Bronchial epithelial cell (primary cell): ENCODE results near the gene TSPAN13. TPM values are rescaled to one million over a fixed set of nuclear protein-coding genes. Genes with fewer than 3 reads are reported as not detected.

Experiments used
- DNase-seq: peaks from one replicate; pipeline ENCODE4 v3.0.0-alpha.2; 2010; ENCODE audit warnings: low read depth
- FAIRE-seq: peaks from 2 replicates; lab custom pipeline; 2011; peaks lifted over from hg19 to GRCh38; lab: Jason Lieb, UNC
- H3K27me3 ChIP-seq: 2 replicates; pipeline ENCODE4 v1.5.1; 2011; ENCODE audit warnings: low read length; ENCODE audit not compliant: control insufficient read depth, insufficient read depth
- H3K36me3 ChIP-seq: 2 replicates; pipeline ENCODE4 v1.5.1; 2011; ENCODE audit warnings: low read length; ENCODE audit not compliant: control insufficient read depth, insufficient read depth
- H3K4me3 ChIP-seq: 2 replicates; pipeline ENCODE4 v1.5.1; 2011; ENCODE audit warnings: mild to moderate bottlenecking, low read depth, low read length, control low read depth
- total RNA-seq: library from RNA; depleted of rRNA; stranded (reverse); fragments of >200 nt; gene quantifications from 2 replicates; pipeline ENCODE4 v1.2.1, GENCODE V29; 2014
- TF ChIP-seq, protein P1 (sequence below): IDR thresholded peaks from 2 replicates; pipeline ENCODE4 v1.5.1; 2011; ENCODE audit warnings: mild to moderate bottlenecking, moderate library complexity, low read length, control low read depth, inconsistent platforms; ENCODE audit not compliant: insufficient read depth, severe bottlenecking

TSPAN13 gene
- total RNA-seq, 1 donor from 2014 or later = 41.6 TPM

GRCh38 chr7:16813232-16813616 is 59.7 kb downstream of the TSPAN13 start:
- DNase-seq (no peak), FAIRE-seq (no peak)
- Histone ChIP-seq H3K27me3 (no peaks in the 10 kb centered on the region), H3K36me3 (no peaks in the 10 kb centered on the region), H3K4me3 (no peak overlapping the region)
- TF ChIP-seq, protein P1, sequence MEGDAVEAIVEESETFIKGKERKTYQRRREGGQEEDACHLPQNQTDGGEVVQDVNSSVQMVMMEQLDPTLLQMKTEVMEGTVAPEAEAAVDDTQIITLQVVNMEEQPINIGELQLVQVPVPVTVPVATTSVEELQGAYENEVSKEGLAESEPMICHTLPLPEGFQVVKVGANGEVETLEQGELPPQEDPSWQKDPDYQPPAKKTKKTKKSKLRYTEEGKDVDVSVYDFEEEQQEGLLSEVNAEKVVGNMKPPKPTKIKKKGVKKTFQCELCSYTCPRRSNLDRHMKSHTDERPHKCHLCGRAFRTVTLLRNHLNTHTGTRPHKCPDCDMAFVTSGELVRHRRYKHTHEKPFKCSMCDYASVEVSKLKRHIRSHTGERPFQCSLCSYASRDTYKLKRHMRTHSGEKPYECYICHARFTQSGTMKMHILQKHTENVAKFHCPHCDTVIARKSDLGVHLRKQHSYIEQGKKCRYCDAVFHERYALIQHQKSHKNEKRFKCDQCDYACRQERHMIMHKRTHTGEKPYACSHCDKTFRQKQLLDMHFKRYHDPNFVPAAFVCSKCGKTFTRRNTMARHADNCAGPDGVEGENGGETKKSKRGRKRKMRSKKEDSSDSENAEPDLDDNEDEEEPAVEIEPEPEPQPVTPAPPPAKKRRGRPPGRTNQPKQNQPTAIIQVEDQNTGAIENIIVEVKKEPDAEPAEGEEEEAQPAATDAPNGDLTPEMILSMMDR = no peak

DNA sequence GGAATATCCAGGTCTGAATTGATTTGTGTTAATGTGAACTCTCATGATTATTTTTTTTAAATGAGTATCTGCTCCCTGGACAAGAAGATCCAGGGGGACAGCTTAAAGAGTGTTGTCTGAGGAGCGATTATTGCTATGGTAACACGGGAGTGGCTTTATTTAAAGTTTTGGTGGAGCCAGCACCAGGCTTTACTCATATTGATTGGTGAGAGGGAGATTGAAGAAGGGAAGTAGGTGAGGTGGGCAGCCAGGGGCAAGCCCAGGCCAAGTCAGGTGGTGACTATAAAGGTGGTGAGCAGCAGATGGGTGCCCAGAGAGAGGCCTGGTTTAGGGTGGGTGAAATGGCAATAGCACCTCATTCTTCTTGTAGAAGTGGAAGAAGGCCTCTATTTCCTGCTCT is 61.4 kb downstream of the TSPAN13 start:
- TF ChIP-seq, protein P1 = no peak
- Histone ChIP-seq H3K36me3 (no peaks in the 10 kb centered on the region), H3K27me3 (no peaks in the 10 kb centered on the region), H3K4me3 (no peak overlapping the region)
- peak; percentile 44 for DNase-seq
- FAIRE-seq = no peak

- H3K27me3 ChIP-seq = no peaks in the 10 kb centered on the region
- H3K4me3 ChIP-seq = no peak overlapping the region
- DNase-seq = no peak
- H3K36me3 ChIP-seq = no peaks in the 10 kb centered on the region
- TF ChIP-seq, protein P1 = no peak
- no peak for FAIRE-seq
These were observed 63.3 kb downstream of the TSPAN13 start for GRCh38 chr7:16816824-16817223.

DNA sequence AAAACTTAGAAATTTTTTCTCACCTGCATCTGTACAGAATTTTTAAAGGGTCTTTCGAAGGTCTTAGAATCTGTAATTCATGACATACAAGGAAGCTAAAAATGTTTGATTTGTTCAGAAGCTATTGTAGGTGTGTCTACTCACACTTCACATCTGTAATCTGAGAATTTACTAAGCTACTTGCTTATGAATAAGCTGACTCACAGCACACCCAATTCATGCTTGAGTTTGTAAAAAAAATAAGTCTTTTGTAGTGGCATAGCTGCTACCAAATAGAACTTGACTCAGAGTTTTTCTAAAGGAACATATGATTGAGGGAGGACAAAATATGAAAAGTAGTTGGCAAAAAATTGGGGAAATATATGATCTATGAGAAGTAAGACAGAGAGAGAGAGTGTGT is 64.0 kb downstream of the TSPAN13 start:
- Histone ChIP-seq H3K36me3 (no peaks in the 10 kb centered on the region), H3K27me3 (no peaks in the 10 kb centered on the region), H3K4me3 (no peak overlapping the region)
- DNase-seq (peak; percentile 93), FAIRE-seq (no peak)
- TF ChIP-seq, protein P1 = no peak

DNA sequence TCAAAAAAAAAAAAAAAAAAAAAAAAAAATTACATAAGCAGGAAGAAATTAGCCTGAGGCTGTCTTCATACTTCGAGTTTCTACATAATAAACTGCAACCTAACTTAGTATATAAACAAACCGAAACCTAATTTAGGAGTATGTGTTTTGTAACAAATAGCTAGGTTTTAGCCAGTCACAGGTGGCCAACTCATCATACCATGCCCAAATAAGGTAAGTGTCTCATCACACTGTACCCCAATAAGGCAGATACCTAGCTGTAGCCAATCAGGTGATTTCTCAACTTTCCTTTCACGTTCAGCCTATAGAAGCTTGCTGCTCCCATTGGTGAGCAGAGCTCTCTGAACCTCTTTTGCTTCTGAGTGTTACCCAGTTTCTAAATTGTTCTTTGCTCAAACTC is 65.2 kb downstream of the TSPAN13 start:
- FAIRE-seq (no peak), DNase-seq (no peak)
- Histone ChIP-seq H3K4me3 (no peak overlapping the region), H3K27me3 (no peaks in the 10 kb centered on the region), H3K36me3 (no peaks in the 10 kb centered on the region)
- TF ChIP-seq, protein P1 = no peak

DNA sequence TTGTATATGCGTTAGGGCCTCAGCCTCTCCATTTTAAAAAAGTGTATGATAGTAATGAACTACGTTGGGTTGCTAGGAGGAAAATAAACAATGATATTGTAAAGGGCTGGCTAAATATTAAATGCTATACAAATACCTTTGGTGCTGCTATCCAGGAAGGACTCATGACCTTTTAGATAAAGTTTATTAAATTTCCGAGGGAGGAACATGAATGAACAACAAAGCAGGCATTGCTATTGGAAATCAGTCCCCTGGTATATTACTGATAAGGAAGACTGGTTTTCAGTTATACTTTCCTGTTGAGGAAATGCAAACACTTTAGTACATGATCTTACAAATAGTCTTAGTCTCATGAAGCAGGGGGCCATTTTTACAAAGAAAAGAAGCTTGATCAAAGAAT is 68.5 kb downstream of the TSPAN13 start:
- no peak for FAIRE-seq

More for the DNA sequence above, 68.5 kb downstream of the TSPAN13 start:
- Histone ChIP-seq H3K4me3 (no peak overlapping the region), H3K27me3 (no peaks in the 10 kb centered on the region), H3K36me3 (no peaks in the 10 kb centered on the region)
- DNase-seq = no peak
- TF ChIP-seq, protein P1 = no peak
